Stimulated activated CD4-positive, alpha-beta T cell treated with anti-CD3 and anti-CD28 coated beads, Interleukin-4, amount 100 ng/mL, for 48 hours (primary cell): ENCODE data around the gene DEFB112.

ENCODE experiments used
- DNase-seq, 2 donors: peaks; one replicate each; pipeline ENCODE4 v3.0.0-alpha.2; 2020; ENCODE audit warnings: low read depth in 2 of 2

The DEFB112 gene, protein sequence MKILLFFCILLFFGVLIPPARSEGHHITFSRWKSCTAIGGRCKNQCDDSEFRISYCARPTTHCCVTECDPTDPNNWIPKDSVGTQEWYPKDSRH

DNA sequence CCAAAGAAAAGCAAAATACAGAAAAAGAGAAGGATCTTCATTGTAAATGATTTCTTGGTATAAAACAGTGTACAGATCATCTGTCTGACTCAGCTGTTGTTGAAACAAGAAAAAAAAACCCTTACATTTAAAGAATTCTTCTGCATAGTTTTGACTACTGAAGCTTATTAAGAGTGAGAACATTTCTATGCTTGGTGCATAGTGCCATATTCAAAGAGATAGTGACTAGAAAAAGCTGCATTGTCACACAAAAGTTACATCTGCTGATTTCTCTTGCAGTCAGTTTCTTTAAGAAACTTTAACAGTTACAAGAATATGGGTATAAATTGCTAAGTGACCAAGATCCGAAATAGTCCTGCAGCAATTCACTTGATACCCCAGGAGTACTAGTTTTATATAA, at the start of gene DEFB112:
Gene DEFB112 (minus strand): TSS at position 101 of the 400 bp plus-strand sequence. CDS start 60 bp downstream, at position 41.
- DNase-seq, result no peak

- no peak for DNase-seq
Measured at GRCh38 chr6:50098641-50098993, 48.9 kb upstream of the DEFB112 start.

GRCh38 chr6:50097966-50098640, 48.4 kb upstream of the DEFB112 start:
- no peak for DNase-seq

DNA sequence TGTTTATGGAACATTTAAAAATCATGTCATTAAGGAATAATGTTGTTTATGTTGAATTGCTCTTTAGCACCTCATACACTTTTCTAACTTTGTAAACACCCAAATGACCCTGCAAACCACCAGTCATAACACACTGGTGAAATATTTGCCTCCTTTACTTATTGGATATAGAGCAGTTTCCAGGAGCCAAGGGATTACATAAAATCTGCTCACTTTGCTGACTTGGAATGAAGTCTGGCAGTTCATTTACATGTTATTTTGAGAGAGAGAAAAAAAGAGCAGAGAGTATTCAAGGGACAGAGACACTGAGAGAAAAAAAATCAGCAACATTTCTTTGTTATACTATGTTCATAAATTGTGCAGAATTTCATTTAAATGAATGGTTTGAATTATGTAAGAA, 46.6 kb upstream of the DEFB112 start:
- DNase-seq, result no peak

GRCh38 chr6:50093938-50094272, 44.2 kb upstream of the DEFB112 start:
- no peak for DNase-seq

GRCh38 chr6:50093116-50093937, 43.6 kb upstream of the DEFB112 start:
- DNase-seq, result no peak

DNA sequence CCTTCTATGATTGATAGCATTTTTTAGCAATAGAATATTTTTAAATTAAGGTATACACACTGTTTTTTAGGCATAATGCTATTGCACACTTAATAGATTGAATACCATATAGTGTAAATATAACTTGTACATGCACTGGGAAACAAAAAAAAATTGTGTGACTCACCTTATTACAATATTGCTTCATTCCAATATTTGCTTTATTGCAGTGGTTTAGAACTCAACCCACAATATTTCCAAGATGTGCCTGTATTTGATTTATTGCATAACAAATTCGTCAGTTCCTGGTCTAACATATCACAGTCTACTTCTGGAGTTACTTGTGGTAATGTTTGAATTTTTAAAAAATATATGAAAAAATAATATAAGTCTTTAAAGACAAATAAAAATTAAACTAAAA, 41.9 kb upstream of the DEFB112 start:
- no peak for DNase-seq

DNA sequence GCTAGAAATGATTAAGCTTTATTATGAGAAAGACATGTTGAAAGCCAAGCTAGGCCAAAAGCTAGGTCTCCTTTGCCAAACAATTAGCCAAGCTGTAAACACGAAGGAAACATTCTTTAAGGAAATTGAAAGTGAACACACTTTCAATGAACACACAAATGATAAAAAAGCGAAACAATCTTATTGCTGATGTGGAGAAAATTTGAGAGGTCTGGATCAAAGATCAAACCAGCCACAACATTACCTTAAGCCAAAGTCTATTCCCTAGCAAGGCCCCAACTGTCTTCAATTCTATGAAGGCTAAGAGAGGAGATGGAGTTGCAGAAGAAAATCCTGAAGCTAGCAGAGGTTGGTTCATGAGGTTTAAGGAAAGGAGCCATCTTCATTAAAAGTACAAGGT, 40.2 kb upstream of the DEFB112 start:
- DNase-seq, result no peak

- DNase-seq, result no peak
Measured at GRCh38 chr6:50087231-50087954, 37.7 kb upstream of the DEFB112 start.

DNA sequence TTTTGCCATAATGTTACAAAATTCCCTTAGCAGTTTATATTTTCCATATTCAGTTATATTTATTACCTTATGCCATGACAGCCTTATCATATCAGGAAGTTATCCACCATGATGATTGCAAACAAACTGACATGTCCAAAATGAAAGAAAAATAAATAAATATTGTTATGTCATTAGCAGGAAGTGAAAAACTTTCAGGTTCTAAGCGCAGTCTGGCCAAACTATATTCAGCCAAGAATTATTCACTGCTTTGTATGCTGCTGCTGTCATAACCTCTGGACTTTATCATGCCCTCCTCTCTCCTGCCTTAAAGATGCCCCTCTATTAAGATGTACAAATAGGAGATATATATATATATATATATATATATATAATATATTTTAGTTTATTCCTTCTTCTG, 27.7 kb upstream of the DEFB112 start:
- no peak for DNase-seq

DNA sequence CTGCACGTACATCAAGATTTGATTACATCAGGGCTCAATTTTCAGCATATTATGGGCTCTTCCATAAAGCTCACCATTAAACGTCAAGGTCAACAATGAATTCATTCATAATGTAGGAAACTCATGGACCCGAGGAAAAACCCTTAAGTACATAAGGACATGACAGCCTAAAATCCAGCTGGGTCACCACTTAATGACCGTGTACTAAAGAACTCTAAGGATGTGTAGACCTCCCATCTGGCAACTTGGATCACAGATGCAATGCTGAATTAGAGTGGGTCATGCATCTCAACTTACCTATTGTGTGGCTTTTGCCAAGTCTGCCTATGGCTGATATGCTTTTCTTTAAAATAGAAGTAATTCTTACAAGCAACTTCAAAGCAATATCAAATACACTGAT, 26.7 kb upstream of the DEFB112 start:
- DNase-seq, result no peak

GRCh38 chr6:50071921-50072320, 22.2 kb upstream of the DEFB112 start:
- no peak for DNase-seq

DNA sequence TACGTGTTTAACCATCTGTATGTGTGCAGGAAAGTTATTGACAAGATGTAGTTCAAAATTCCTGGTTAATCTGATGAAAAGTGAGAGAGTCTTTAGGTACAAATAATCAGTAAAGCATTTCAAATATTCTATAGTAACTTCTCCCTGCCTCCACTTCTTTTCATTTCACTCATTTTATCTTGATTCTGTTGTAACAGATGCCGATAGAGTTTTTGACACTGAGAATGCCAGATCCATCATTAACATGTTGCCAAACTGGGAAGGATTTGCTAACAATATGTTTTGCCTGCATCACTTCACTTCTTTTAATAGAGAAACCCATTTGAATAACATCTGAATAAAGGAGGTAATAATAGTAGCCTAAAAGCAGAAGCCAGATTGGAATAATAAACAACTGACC, 20.4 kb upstream of the DEFB112 start:
- DNase-seq, result no peak

DNA sequence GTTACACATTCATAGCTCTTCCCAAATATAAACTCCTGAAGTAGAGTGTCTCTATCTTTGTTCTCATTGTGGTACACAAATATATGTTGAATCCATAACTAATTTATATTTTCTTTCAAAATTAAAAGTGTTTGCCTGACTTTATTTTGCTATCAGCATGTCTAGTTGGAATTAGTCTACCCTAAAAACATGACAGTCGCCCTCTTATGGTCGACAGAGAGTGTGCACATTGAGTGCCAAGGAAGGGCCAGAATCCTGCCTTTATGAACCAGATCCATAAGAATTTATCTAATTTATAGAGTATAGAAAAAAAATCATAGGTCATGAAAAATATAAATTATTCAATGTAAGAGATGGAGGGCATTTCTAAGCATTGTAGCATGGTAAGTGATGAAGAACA, 12.3 kb upstream of the DEFB112 start:
- no peak for DNase-seq

DNA sequence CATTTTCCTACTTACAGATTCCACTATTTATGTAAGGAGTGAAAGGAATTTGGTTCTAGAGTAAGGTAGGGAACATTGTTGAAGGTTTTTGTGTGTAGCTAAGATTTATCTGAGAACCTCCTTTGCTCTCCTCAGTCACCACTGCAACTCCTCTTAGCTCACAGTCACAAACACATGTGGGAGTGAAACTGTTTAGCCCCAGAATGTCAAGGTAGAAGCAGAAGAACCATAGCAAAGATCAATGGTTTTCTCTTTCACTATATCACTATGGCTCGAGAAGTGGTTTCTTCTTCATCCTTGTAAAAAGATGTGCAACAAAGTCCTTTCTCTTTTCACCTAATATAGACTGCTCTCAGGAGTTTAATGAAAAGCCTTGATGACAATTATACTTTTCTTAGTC, 6.5 kb upstream of the DEFB112 start:
- no peak for DNase-seq

- no peak for DNase-seq
Measured at GRCh38 chr6:50047026-50047425, 2.7 kb downstream of the DEFB112 start.

- no peak for DNase-seq
Measured at GRCh38 chr6:50030777-50031562, 18.8 kb downstream of the DEFB112 start.

DNA sequence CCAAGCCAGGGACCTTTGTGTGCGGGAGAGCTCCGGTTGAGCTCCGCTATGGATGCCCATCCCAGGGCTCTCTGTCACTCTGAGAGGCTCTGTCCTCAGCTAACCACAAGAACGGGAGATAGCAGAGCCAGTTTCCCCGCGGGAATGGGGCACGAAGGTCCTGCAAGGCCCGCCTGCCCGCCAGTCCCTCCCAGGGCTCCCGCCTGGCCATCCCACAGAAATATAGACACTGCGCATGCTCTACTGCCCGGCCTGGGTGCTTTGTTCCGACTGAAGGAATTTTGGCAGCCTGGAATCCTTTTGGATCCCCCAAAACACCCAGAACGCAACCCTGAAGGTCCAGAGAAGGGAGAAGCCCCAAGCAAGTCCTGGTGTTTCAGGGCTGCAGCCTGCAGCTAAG, 19.4 kb downstream of the DEFB112 start:
- DNase-seq, result no peak

GRCh38 chr6:50025258-50025657, 24.5 kb downstream of the DEFB112 start:
- DNase-seq, result no peak

DNA sequence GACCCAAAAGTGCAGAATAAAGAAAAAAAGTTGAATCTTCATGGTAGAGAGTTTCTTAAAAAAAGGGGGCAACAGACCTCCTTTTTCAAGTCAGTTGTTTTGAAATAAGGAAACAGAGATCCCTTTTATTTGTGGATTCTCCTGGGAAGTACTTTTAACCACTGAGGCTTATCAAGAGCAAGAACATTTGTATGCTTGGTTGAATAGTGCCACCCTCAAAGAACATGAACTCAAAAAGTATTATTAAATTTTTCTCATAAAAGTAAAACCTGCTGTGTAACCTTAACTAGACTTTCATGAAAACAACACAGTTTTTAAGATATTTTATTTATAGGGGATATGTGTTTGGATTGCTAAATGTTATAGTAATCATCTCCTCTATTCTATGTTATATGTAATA, 27.8 kb downstream of the DEFB112 start, which contains the start of gene DEFB110:
Gene DEFB110 (minus strand): TSS at position 101 of the 400 bp plus-strand sequence. CDS start 59 bp downstream, at position 42.
- DNase-seq, result no peak

GRCh38 chr6:50007819-50008218, 41.9 kb downstream of the DEFB112 start:
- no peak for DNase-seq

GRCh38 chr6:50003139-50003538, 46.6 kb downstream of the DEFB112 start:
- DNase-seq, result no peak
